Mesenchymal stem cell (in vitro differentiated cells and primary cell): ENCODE results near the gene CDH4.

Experiments used
- DNase-seq: peaks from one replicate; pipeline ENCODE4 v3.0.0-alpha.2; 2013
- H2AFZ ChIP-seq: one replicate; pipeline ENCODE4 v1.6.1; 2013; ENCODE audit warnings: low read depth, mild to moderate bottlenecking, control low read depth, inconsistent platforms, low read length, moderate library complexity
- H2AK5ac ChIP-seq: 2 replicates; pipeline ENCODE4 v1.6.1; 2013; ENCODE audit warnings: low read length, moderate library complexity, mild to moderate bottlenecking, inconsistent platforms; ENCODE audit not compliant: severe bottlenecking
- H2BK120ac ChIP-seq: one replicate; pipeline ENCODE4 v1.6.1; 2013; ENCODE audit warnings: low read depth, mild to moderate bottlenecking, inconsistent platforms, low read length, moderate library complexity
- H2BK12ac ChIP-seq, 2 experiments: one replicate each; pipeline ENCODE4 v1.6.1; 2013; ENCODE audit warnings: inconsistent platforms in 2 of 2, low read length in 2 of 2, mild to moderate bottlenecking in 2 of 2, moderate library complexity in 2 of 2, control low read depth in 1 of 2
- H2BK15ac ChIP-seq: one replicate; pipeline ENCODE4 v1.6.1; 2013; ENCODE audit warnings: mild to moderate bottlenecking, low read depth, inconsistent platforms; ENCODE audit not compliant: poor library complexity, severe bottlenecking
- H2BK5ac ChIP-seq: 2 replicates; pipeline ENCODE4 v1.6.1; 2013; ENCODE audit warnings: low read depth, mild to moderate bottlenecking, low read length, control low read depth, inconsistent platforms; ENCODE audit not compliant: poor library complexity, severe bottlenecking
- H3K14ac ChIP-seq, 2 experiments: one replicate each; pipeline ENCODE4 v1.6.1; 2013; ENCODE audit warnings: inconsistent platforms in 2 of 2, low read length in 2 of 2, control low read depth in 1 of 2, mild to moderate bottlenecking in 1 of 2, moderate library complexity in 1 of 2
- H3K18ac ChIP-seq, 2 experiments: one replicate each; pipeline ENCODE4 v1.6.1; 2013; ENCODE audit warnings: inconsistent platforms in 2 of 2, low read length in 2 of 2, control low read depth in 1 of 2, low read depth in 1 of 2, mild to moderate bottlenecking in 1 of 2
- H3K23ac ChIP-seq, 2 experiments: one replicate each; pipeline ENCODE4 v1.6.1; 2013; ENCODE audit warnings: inconsistent platforms in 2 of 2, low read length in 2 of 2, mild to moderate bottlenecking in 2 of 2, moderate library complexity in 2 of 2, control low read depth in 1 of 2
- H3K27ac ChIP-seq: 2 replicates; pipeline ENCODE4 v1.5.1; 2013; ENCODE audit warnings: mild to moderate bottlenecking, moderate library complexity, low read length, control low read depth, inconsistent platforms; ENCODE audit not compliant: poor library complexity, severe bottlenecking
- H3K27me3 ChIP-seq, 2 experiments: 2 replicates each; pipeline versions ENCODE4 v1.6.1 to v1.7.0; 2013; ENCODE audit warnings: low read length in 2 of 2, mild to moderate bottlenecking in 2 of 2, moderate library complexity in 2 of 2, control low read depth in 1 of 2, inconsistent platforms in 1 of 2; ENCODE audit not compliant: control insufficient read depth in 1 of 2, insufficient read depth in 1 of 2
- H3K36me3 ChIP-seq, 2 experiments: 2 replicates each; pipeline versions ENCODE4 v1.6.1 to v1.7.0; 2013; ENCODE audit warnings: low read length in 2 of 2, control low read depth in 1 of 2, inconsistent platforms in 1 of 2, low read depth in 1 of 2, mild to moderate bottlenecking in 1 of 2; ENCODE audit not compliant: insufficient read depth in 2 of 2, control insufficient read depth in 1 of 2
- H3K4ac ChIP-seq, 2 experiments: one replicate each; pipeline ENCODE4 v1.6.1; 2013; ENCODE audit warnings: inconsistent platforms in 2 of 2, low read length in 2 of 2, mild to moderate bottlenecking in 2 of 2, moderate library complexity in 2 of 2, control low read depth in 1 of 2, low read depth in 1 of 2
- H3K4me1 ChIP-seq: 2 replicates; pipeline ENCODE4 v1.6.1; 2013; ENCODE audit warnings: low read depth, low read length, control low read depth; ENCODE audit not compliant: control insufficient read depth, insufficient read depth
- H3K4me2 ChIP-seq: 2 replicates; pipeline ENCODE4 v1.6.1; 2013; ENCODE audit warnings: low read length, mild to moderate bottlenecking, inconsistent platforms; ENCODE audit not compliant: poor library complexity, severe bottlenecking
- H3K4me3 ChIP-seq, 2 experiments: 2 replicates each; pipeline versions ENCODE4 v1.5.1 to v1.7.0; 2013; ENCODE audit warnings: low read length in 2 of 2, mild to moderate bottlenecking in 2 of 2, control low read depth in 1 of 2, low read depth in 1 of 2; ENCODE audit not compliant: insufficient read depth in 1 of 2
- H3K79me1 ChIP-seq: replicated peaks from 2 replicates; pipeline ENCODE4 v1.6.1; 2013; ENCODE audit warnings: mild to moderate bottlenecking, control low read depth, low read length, inconsistent platforms; ENCODE audit not compliant: poor library complexity, severe bottlenecking
- H3K9ac ChIP-seq: 2 replicates; pipeline ENCODE4 v1.7.0; 2013; ENCODE audit warnings: mild to moderate bottlenecking, low read length, moderate library complexity
- H3K9me3 ChIP-seq: 2 replicates; pipeline ENCODE4 v1.7.0; 2013; ENCODE audit warnings: mild to moderate bottlenecking, low read length; ENCODE audit not compliant: control insufficient read depth
- H4K8ac ChIP-seq: one replicate; pipeline ENCODE4 v1.6.1; 2013; ENCODE audit warnings: inconsistent platforms, mild to moderate bottlenecking, low read length, moderate library complexity
- H4K91ac ChIP-seq: one replicate; pipeline ENCODE4 v1.6.1; 2013; ENCODE audit warnings: mild to moderate bottlenecking, low read length, inconsistent platforms
- WGBS: methylation state at CpG from one replicate; pipeline ENCODE4 v1.1.7; 2013; ENCODE audit warnings: mixed read lengths; 5-methylcytosine and 5-hydroxymethylcytosine counted together

CDH4 gene

GRCh38 chr20:61758564-61759200 lies 506.6 kb downstream of the CDH4 start:
- no peak overlapping the region for H2BK15ac ChIP-seq
- H3K36me3 ChIP-seq = peaks cover 0 to 4% of the 10 kb centered on the region in 2 experiments
- H2AFZ ChIP-seq = no peak overlapping the region
- DNase-seq = no peak
- no peak overlapping the region for H3K27ac ChIP-seq
- H3K18ac ChIP-seq = peak overlapping the region in 1 of 2 experiments; percentile 21
- no peak overlapping the region for H2BK120ac ChIP-seq
- H3K9ac ChIP-seq = no peak overlapping the region
- H3K14ac ChIP-seq = peak overlapping the region in 1 of 2 experiments; percentile 9
- WGBS = 95% methylated on average over 25 of the region's 25 CpGs
- H4K8ac ChIP-seq = no peak overlapping the region
- H4K91ac ChIP-seq = peak overlapping the region; percentile 34
- H3K9me3 ChIP-seq = no peaks in the 10 kb centered on the region
- H3K4ac ChIP-seq = no peak overlapping the region
- no peak overlapping the region for H2BK12ac ChIP-seq
- H3K4me2 ChIP-seq = no peak overlapping the region
- H3K27me3 ChIP-seq = peaks cover 17 to 20% of the 10 kb centered on the region in 2 experiments
- H3K4me3 ChIP-seq = no peak overlapping the region
- H3K23ac ChIP-seq = no peak overlapping the region
- no peak overlapping the region for H2AK5ac ChIP-seq
- no peak overlapping the region for H2BK5ac ChIP-seq
- H3K4me1 ChIP-seq = peaks cover 29% of the 10 kb centered on the region
- H3K79me1 ChIP-seq = no peaks in the 10 kb centered on the region

DNA sequence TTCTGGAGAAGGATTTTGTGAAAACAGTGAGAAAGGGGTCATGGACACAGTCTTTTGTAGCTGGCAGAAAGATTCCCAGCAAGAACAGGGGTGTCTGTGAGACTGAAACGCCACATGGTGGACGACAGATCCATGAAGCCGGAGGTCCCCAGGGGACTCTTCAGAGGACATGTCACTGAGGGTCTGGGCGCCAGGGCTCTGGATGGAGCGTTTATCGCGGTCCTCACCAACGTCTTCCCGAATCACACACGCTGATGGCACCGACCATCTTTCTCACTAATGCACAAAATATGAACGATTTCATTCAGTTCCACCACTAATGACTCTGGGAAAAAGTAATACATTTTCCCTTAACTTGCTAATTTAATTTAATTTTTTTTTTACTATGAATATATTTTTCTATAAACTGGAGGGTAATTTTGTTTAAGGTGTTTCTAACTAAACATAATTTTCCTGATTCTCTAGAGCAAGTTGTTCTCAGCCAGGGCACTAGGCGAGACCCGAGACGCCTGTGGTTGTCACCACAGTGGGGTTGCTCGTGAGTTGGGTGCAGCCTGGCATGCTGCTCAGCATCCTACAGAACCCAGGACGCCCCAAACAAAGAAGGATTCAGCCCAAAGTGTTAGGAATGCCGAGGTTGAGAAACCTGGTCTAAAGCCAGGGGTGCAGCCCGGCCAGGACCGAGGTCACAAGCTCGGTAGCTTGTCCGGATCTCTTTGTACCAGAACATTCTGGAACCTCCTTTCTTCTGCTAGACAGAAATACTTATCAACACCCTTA lies 507.4 kb downstream of the CDH4 start:
- Histone ChIP-seq H2AK5ac (no peak overlapping the region), H2AFZ (no peak overlapping the region), H4K8ac (no peak overlapping the region), H2BK5ac (no peak overlapping the region), H4K91ac (no peak overlapping the region), H3K27me3 (peaks cover 22% of the 10 kb centered on the region in 2 experiments), H3K79me1 (no peaks in the 10 kb centered on the region), H3K27ac (no peak overlapping the region), H3K4me2 (no peak overlapping the region), H3K9ac (no peak overlapping the region), H3K4me3 (no peak overlapping the region), H2BK15ac (no peak overlapping the region), H3K18ac (no peak overlapping the region), H3K9me3 (no peaks in the 10 kb centered on the region), H3K4me1 (peaks cover 23% of the 10 kb centered on the region), H2BK12ac (no peak overlapping the region), H3K36me3 (peaks cover 0 to 2% of the 10 kb centered on the region in 2 experiments), H2BK120ac (no peak overlapping the region), H3K4ac (no peak overlapping the region), H3K14ac (no peak overlapping the region), H3K23ac (no peak overlapping the region)
- no peak for DNase-seq
- 93% methylated on average over 20 of the region's 22 CpGs for WGBS

DNA sequence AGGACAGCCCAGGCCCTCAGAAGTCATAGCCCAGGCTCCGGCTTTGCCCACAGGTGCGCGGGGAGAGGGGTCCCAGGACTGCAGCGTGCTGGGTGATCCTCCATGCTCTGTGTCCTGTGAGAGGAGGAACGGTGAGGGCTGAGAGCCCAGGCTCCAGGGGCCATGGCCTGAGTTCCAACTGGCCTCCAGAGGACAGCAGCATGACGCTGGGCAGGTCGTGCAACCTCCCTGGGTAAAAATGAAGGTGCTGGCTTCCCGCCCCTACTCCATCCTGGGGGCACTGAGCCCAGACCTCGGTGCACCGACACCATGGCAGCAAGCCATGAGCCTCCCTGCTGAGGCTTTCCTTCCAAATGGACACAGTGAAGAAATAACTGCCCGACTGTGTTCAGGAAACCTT lies 508.3 kb downstream of the CDH4 start:
- Histone ChIP-seq H3K9me3 (no peaks in the 10 kb centered on the region), H2AK5ac (no peak overlapping the region), H3K36me3 (no peaks in the 10 kb centered on the region), H4K91ac (no peak overlapping the region), H3K27me3 (peaks cover 30% of the 10 kb centered on the region in 2 experiments), H3K18ac (no peak overlapping the region), H2BK120ac (no peak overlapping the region), H3K4me3 (no peak overlapping the region), H3K9ac (no peak overlapping the region), H3K27ac (no peak overlapping the region), H3K23ac (no peak overlapping the region), H2BK5ac (no peak overlapping the region), H2AFZ (no peak overlapping the region), H4K8ac (no peak overlapping the region), H3K79me1 (no peaks in the 10 kb centered on the region), H3K4me2 (no peak overlapping the region), H3K4me1 (peaks cover 18% of the 10 kb centered on the region), H2BK15ac (no peak overlapping the region), H3K14ac (no peak overlapping the region), H3K4ac (no peak overlapping the region), H2BK12ac (no peak overlapping the region)
- 90% methylated on average over 11 of the region's 11 CpGs for WGBS
- no peak for DNase-seq

DNA sequence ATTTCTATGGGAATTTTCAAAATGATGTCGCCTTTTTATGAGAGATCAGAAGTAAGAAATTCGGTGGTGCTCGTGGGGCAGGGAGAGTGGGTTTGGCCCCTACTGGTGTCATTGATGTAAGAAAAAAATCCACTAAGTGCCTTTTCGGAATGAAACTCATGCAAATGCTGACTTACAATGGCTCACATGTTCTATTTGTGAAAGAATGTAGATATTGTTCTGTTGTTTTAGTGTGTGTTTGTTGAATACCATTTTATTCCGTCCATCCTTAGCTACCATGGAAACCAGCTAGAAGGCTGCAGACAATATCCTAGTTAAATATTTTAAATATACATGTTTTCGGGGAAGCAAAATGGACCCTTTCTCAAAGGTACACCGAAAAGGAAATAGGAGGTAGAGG lies 508.7 kb downstream of the CDH4 start:
- no peak overlapping the region for H3K27ac ChIP-seq
- H3K79me1 ChIP-seq = no peaks in the 10 kb centered on the region
- H2AK5ac ChIP-seq = no peak overlapping the region
- peaks cover 16% of the 10 kb centered on the region for H3K4me1 ChIP-seq
- H3K23ac ChIP-seq = no peak overlapping the region
- H4K91ac ChIP-seq = no peak overlapping the region
- no peak overlapping the region for H3K9ac ChIP-seq
- no peak overlapping the region for H2BK5ac ChIP-seq
- no peak overlapping the region for H3K4me3 ChIP-seq
- no peak overlapping the region for H3K4me2 ChIP-seq
- no peak overlapping the region for H2BK120ac ChIP-seq
- no peak overlapping the region for H3K18ac ChIP-seq
- no peak for DNase-seq
- no peaks in the 10 kb centered on the region for H3K36me3 ChIP-seq
- H2AFZ ChIP-seq = no peak overlapping the region
- no peak overlapping the region for H2BK12ac ChIP-seq
- H3K14ac ChIP-seq = no peak overlapping the region
- H2BK15ac ChIP-seq = no peak overlapping the region
- H4K8ac ChIP-seq = no peak overlapping the region
- no peak overlapping the region for H3K4ac ChIP-seq
- 93% methylated on average over 6 of the region's 7 CpGs for WGBS
- H3K9me3 ChIP-seq = no peaks in the 10 kb centered on the region
- H3K27me3 ChIP-seq = peaks cover 30% of the 10 kb centered on the region in 2 experiments
